Sciatic nerve (tissue), 2 donors: ENCODE measurements around the gene TCIRG1. TPM values are rescaled to one million over a fixed set of nuclear protein-coding genes. Genes with fewer than 3 reads are reported as not detected.

Experiments used
- ATAC-seq: fragments of 200-7000 bp; cut with Tn5 transposase; one replicate; pipeline ENCODE4 v1.9.1; 2020; ENCODE audit warnings: mild to moderate bottlenecking, moderate library complexity
- DNase-seq: peaks from one replicate; pipeline ENCODE4 v3.0.0-alpha.2; 2020; ENCODE audit warnings: low spot score
- intact Hi-C: fragments of 100-400 bp; cut with DNase I; formaldehyde crosslinking; loops from one replicate; pipeline ENCODE4 v1.14.2; 2022
- total RNA-seq: library from RNA; stranded (reverse); fragmentation: NEBNext Ultra II Directional; extraction: Animal tissue kit (Norgen Biotek cat#: 25700); gene quantifications from one replicate; pipeline ENCODE4 v1.2.1, GENCODE V29; 2021
- donor health status: DM: no; HTN: no; CAD: no.
- donor health status: DM: no; HTN: no; CAD: no.

The TCIRG1 gene
- total RNA-seq, 1 donor from 2014 or later = 128 TPM

GRCh38 chr11:68032003-68032402, 6.8 kb upstream of the TCIRG1 start:
- intact Hi-C loops = loop anchor here (10.0 kb wide), 1 partner anchor 93 kb away; the partner anchor contains the start of gene CHKA
- DNase-seq (no peak), ATAC-seq (no peak)

DNA sequence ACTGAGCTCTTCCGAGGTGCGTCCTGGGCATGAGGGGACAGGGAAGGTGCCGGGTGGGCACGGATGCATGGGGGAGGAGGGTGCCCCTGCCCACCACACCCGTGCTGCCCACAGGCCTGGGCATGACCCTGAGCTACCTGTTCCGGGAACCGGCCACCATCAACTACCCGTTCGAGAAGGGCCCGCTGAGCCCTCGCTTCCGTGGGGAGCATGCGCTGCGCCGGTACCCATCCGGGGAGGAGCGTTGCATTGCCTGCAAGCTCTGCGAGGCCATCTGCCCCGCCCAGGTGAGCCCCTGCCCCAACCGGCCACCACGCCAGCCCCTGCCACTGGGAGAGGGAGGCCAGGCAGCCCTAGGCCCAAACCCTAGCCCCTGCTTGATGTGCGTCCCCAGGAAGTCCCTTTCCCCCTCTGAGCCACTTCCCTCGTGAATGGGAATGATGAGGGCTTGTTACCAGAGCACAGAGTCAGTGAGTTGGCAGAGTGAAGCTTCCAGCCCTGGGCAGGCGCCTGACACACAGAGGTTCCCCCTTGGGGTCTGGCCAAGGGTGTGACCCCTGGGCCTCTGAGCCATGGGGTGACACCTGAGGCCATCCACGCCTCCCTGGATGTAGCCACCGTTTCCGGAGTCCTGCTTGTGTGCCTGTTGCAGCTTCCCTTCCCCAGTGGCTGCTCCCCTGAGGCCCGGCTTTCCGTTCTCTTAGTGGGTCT, 5.7 kb upstream of the TCIRG1 start:
- intact Hi-C loops = loop anchor here (10.0 kb wide), 1 partner anchor 92 kb away; the partner anchor contains the start of gene CHKA
- ATAC-seq (no peak), DNase-seq (no peak)

GRCh38 chr11:68033708-68034045, 5.1 kb upstream of the TCIRG1 start:
- no peak for ATAC-seq
- no peak for DNase-seq
- intact Hi-C loops = loop anchor here (10.0 kb wide), 1 partner anchor 91 kb away; the partner anchor contains the start of gene CHKA

GRCh38 chr11:68035266-68035876, 3.5 kb upstream of the TCIRG1 start:
- intact Hi-C loops = loop anchor here (10.0 kb wide), 1 partner anchor 89 kb away; the partner anchor contains the start of gene CHKA
- ATAC-seq (no peak), DNase-seq (no peak)

DNA sequence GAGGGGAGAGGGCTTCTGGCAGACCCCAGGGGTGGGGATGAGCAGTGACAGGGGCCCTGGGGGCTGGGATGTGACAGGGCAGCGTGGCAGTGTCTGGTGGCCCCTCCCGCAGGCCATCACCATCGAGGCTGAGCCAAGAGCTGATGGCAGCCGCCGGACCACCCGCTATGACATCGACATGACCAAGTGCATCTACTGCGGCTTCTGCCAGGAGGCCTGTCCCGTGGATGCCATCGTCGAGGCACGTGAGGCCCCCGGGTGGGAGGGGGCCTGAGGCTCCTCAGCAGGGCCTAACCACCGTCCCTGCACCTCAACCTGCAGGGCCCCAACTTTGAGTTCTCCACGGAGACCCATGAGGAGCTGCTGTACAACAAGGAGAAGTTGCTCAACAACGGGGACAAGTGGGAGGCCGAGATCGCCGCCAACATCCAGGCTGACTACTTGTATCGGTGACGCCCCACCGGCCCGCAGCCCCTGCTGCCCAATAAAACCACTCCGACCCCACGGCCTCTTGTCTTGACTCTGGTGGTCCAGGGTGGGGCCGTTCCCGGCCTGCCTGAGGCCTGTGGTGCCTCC, 2.6 kb upstream of the TCIRG1 start:
- DNase-seq (no peak), ATAC-seq (no peak)
- intact Hi-C loops = loop anchor here (10.0 kb wide), 1 partner anchor 89 kb away; the partner anchor contains the start of gene CHKA

DNA sequence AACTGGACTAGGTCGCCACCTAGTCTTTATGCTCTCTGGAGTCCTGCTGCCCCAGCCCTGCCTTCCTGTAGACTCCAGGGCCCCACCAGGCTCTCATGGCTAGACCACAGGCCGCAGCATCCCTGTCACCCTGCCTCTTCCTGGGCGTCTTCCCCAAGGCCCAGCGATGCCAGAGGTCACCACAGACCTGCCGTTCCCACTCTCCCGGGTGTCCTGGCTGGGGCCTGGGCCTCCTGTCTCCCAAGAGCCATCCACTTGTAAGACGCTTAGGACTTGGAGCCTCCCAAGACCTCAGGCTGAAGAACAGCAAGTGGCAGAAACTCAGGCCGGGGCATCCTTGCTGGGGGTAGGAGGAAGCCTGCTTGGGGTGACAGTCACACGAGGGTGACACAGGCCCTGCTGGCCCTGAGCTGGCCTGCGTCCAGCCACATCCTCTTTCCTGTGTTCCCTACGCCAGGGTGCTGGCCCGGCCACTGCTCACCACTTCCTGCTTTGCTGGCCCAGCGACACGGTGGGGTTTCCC, 2.0 kb upstream of the TCIRG1 start:
- ATAC-seq = peak; percentile 32
- DNase-seq = no peak
- intact Hi-C loops = loop anchor here (10.0 kb wide), 1 partner anchor 88 kb away; the partner anchor contains the start of gene CHKA

DNA sequence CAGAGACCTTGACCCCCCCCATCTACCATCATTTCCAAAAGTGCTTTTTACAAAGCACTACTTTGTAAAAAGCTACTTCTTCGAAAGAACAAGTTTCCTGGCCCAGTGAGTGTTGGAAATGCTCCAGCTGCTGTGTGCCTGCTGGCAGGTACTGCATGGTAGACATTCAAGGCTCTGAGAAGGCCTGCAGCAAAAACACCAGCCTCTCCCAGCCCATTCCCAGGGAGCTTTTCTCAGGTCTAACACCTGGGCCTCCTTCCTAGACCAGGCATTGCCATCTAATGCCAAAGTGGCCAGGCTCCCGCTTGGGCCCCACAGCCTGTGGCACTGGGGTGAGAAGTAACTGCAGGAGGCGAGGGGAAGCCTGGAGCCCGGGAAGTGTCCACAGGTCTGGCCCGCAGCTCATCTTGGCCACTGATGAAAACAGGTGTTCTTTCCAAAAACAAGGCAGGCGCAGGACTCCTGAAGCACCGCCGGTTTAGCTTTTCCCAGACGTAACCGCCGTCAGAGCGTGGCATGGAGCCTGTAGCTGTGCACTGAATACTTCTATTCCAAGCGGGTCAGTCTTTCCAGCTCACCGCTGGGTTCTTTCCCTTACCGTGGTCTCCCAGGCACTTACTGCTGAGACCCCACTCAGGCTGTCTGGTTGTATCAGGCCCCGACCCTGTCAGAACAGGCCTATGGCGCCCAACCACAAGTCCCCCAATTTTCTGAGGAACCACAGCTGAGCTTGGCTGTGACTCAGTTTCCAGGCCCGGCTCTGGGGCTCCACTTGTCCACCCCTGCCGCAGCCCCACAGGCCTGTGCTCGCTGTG, 1.2 kb upstream of the TCIRG1 start:
- intact Hi-C loops = loop anchor here (10.0 kb wide), 1 partner anchor 87 kb away; the partner anchor contains the start of gene CHKA
- DNase-seq = no peak

DNA sequence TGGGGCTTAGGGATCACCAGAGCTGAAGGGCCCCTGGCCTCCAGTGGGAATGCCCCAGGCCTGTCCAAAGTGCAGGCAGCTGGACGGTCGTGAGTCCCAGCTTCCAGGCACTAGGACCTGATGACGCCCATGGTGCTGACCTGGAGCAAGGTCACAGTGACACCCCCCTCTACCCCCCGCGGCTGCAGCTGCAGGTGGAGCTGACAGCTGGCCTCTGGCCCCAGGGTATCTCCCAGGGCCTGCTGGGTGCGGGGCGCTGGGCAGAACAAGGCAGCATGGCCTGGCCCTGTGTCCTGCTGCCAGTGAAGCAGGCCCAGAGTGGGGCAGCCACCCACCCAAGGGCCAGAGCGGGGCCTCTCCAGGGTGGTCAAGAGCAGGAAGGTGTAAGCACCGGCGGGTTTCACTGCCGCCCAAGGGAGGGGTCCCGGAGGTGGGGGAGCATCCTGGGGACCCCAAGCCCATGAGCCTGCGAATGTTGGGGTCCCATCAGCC, 553 bp upstream of the TCIRG1 start:
- ATAC-seq (peak; percentile 9), DNase-seq (peak; percentile 63)

More for the DNA sequence above, 1.2 kb upstream of the TCIRG1 start:
- no peak for ATAC-seq

DNA sequence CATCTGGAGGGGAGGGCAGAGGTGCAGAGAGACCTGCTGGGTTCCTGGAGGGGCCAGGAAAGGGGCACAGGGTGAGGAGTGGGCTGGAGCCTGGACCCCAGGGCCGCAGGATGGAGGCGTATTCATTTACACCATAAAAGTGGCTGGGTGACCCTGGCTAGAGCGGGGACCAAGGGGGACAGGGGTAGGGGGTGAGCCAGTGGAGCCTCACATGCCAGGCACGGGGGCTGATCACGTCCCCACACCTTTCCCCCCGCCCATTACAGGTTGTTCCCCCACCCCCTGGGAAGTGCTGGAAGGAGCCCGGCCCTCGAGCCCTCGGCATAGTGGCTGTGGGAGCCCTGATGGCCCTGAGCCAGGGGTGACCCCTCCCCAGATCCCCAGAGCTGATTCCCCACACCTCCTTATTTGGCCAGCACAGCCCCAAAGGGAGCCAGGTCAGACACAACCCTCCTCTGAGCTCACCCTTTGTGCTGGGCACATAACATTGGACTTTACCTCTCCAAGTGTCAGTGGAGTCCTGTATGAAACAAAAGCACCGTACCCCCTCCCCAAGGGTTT, 781 bp downstream of the TCIRG1 start:
- DNase-seq (peak; percentile 68), ATAC-seq (peak; percentile 1)
- intact Hi-C loops = loop anchor here (10.0 kb wide), 1 partner anchor 85 kb away; the partner anchor contains the start of gene CHKA

More for the DNA sequence above, 553 bp upstream of the TCIRG1 start:
- intact Hi-C loops = loop anchor here (10.0 kb wide), 1 partner anchor 87 kb away; the partner anchor contains the start of gene CHKA

DNA sequence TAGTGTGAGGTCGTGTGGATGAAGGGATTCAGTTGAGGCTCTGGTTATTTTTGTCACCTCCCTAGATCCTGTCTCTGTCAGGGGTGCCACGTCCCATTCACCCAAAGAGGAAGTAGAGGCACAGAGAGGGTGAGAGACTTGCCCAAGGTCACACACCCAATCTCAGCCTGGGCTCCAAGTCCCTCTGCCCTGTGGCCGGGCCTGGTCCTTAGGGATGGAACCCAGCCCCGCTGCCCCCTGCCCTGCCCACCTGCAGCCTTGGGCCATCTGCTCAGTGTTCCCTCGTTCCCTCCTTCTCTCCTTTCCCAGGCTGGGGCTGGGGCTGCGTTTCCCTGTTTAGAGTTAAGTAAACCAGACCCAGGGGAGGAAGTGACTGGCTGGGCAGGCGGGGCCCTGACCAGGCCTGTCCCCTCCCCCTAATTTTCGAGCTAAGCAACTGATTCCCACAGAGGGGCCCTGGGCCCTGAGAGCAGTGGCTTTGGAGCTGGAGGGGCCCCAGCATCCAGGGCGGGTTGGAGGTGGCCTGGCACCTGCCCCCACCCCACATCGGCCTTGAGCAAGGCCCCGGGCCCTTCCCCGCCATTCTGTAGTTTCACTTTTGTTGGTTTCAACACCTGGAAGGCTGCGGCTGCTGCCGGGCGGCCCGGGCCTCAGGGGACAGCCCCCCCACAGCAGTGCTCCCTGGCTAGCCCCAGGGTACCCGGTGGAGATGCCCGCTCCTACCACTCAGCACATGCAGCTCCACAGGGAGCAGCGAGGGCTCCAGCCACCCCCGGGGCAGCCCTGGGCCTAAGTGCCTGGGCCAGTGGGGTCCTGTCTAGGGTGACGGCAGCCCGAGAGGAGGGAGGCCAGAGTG, 1.5 kb downstream of the TCIRG1 start:
- peak; percentile 79 for DNase-seq
- intact Hi-C loops = no loop called here

GRCh38 chr11:68040957-68041591, 2.2 kb downstream of the TCIRG1 start:
- intact Hi-C loops = no loop called here
- ATAC-seq (no peak), DNase-seq (peak; percentile 64)

More for the DNA sequence above, 1.5 kb downstream of the TCIRG1 start:
- ATAC-seq = peak; percentile 52

DNA sequence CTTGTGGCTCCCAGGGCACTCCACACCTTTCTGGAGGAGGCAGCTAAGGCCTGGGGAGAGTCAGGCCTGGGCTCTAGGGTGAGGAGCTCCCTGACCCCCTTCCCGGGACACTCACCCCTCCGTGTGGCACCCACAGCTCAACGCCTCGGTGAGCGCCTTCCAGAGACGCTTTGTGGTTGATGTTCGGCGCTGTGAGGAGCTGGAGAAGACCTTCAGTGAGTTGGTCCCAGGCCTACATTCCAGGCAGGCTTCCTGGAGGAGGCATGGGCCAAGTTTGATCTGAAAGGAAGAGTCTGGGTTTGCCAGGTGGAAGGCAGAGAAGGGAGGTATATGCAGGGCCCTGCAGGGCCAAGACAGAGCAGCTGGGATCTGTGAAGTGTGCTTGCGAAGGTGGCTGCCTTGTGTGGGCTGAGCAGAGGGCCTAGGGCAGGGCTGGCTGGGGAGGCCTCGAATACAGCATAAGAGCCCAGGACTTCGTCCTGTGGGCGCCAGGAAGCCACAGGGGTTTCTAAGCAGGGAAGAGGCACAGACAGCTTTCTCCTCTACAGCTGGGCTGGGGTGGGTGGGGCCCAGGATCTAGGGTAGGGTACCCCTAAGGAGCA, 2.9 kb downstream of the TCIRG1 start:
- intact Hi-C loops = no loop called here
- ATAC-seq (no peak), DNase-seq (no peak)

DNA sequence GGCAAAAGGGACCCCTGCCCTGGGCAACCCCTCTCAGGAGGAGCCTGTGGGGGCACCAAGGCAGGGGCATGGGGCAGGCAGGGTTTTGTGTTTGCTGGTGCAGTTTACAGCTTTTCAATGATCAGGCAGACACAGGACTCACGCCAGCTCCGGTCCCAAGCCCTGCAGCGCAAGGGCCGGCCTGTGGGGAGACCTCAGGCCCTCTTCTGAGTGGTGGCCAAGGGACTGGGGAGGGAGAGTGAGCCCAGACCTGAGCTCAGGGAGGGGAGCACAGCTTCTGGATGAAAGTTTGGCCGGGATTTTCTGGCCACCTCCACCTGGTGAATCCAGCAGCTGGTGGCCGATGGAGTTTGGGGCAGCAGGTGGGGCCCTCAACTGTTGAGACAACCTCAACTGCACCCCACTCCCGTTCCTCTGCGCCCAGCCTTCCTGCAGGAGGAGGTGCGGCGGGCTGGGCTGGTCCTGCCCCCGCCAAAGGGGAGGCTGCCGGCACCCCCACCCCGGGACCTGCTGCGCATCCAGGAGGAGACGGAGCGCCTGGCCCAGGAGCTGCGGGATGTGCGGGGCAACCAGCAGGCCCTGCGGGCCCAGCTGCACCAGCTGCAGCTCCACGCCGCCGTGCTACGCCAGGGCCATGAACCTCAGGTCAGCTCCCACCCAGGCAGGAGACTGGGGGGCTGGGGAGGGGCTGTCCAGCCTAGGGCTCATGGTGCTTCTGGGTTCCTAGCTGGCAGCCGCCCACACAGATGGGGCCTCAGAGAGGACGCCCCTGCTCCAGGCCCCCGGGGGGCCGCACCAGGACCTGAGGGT, 3.6 kb downstream of the TCIRG1 start:
- intact Hi-C loops = no loop called here
- ATAC-seq (no peak), DNase-seq (no peak)

- intact Hi-C loops = no loop called here
- ATAC-seq (no peak), DNase-seq (no peak)
These were observed 4.2 kb downstream of the TCIRG1 start for GRCh38 chr11:68043029-68043348.

DNA sequence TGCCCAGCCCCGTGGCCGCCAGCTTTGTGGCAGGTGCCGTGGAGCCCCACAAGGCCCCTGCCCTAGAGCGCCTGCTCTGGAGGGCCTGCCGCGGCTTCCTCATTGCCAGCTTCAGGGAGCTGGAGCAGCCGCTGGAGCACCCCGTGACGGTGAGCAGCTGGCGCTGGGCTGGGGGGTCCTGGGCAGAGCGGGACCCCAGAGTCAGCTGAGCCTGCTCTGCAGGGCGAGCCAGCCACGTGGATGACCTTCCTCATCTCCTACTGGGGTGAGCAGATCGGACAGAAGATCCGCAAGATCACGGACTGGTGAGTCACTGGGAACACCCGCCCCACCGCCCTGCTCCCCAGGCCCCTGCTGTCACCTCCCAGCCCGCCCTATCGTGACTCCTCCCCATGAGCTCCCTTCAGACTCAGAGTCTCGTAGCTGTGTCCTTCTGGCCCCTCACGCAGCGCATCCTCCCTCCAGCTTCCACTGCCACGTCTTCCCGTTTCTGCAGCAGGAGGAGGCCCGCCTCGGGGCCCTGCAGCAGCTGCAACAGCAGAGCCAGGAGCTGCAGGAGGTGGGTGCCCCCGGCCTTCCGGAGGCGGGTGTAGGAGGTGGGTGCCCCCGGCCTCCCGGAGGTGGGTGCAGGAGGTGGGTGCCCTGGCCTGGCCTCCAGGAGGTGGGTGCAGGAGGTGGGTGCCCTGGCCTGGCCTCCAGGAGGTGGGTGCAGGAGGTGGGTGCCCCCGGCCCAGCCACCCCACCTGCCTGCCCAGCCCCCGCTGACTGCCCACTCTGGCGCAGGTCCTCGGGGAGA, 4.7 kb downstream of the TCIRG1 start:
- no peak for DNase-seq

More for the DNA sequence above, 4.7 kb downstream of the TCIRG1 start:
- intact Hi-C loops = no loop called here
- ATAC-seq = no peak
